CD14-positive monocyte (primary cell): ENCODE data around the gene ARHGAP44. TPM values are rescaled to one million over a fixed set of nuclear protein-coding genes. Genes with fewer than 3 reads are reported as not detected.

Experiments
- DNase-seq, 3 donors: peaks; one replicate each; pipeline ENCODE4 v3.0.0-alpha.2; 2011 to 2022
- H2AFZ ChIP-seq: 2 replicates; pipeline ENCODE4 v1.6.0; 2012; ENCODE audit warnings: mild to moderate bottlenecking, low read depth, low read length, inconsistent platforms; ENCODE audit not compliant: insufficient read depth, poor library complexity, severe bottlenecking
- H3K27ac ChIP-seq, 2 donors: 1 replicate in 1 of 2; 2 replicates in 1 of 2; pipeline ENCODE4 v1.5.1; 2012 to 2013; ENCODE audit warnings: low read length in 2 of 2, control low read depth in 1 of 2, inconsistent platforms in 1 of 2, low read depth in 1 of 2, mild to moderate bottlenecking in 1 of 2
- H3K27me3 ChIP-seq, 2 donors: one replicate each; pipeline versions ENCODE4 v1.6.0 to v1.6.1; 2011 to 2013; ENCODE audit warnings: low read length in 2 of 2; ENCODE audit not compliant: control insufficient read depth in 2 of 2, insufficient read depth in 2 of 2
- H3K36me3 ChIP-seq, 2 donors: replicated peaks in 1 of 2; 1 replicate in 1 of 2; 2 replicates in 1 of 2; pipeline versions ENCODE4 v1.5.1 to v1.6.1; 2012 to 2013; ENCODE audit warnings: low read length in 2 of 2, control low read depth in 1 of 2, inconsistent platforms in 1 of 2, mild to moderate bottlenecking in 1 of 2; ENCODE audit not compliant: insufficient read depth in 2 of 2, control insufficient read depth in 1 of 2
- H3K4me1 ChIP-seq, 2 donors: 1 replicate in 1 of 2; 2 replicates in 1 of 2; pipeline versions ENCODE4 v1.5.1 to v1.6.1; 2012 to 2013; ENCODE audit warnings: low read length in 2 of 2, control low read depth in 1 of 2, inconsistent platforms in 1 of 2, mild to moderate bottlenecking in 1 of 2, moderate library complexity in 1 of 2; ENCODE audit not compliant: insufficient read depth in 2 of 2, control insufficient read depth in 1 of 2
- H3K4me2 ChIP-seq: replicated peaks from 2 replicates; pipeline ENCODE3; 2012; ENCODE audit warnings: low read length, moderate library complexity, mild to moderate bottlenecking; ENCODE audit not compliant: poor library complexity, severe bottlenecking; ENCODE audit errors: extremely low read depth
- H3K4me3 ChIP-seq, 3 experiments: fragments of 200-600 bp in 1 of 3; sonication (generic) in 1 of 3; replicated peaks in 1 of 3; 1 replicate in 2 of 3; 2 replicates in 1 of 3; pipeline ENCODE4 v1.5.1; 2011 to 2013; ENCODE audit warnings: low read length in 3 of 3, mild to moderate bottlenecking in 3 of 3, control low read depth in 2 of 3, low read depth in 2 of 3, inconsistent platforms in 1 of 3, moderate library complexity in 1 of 3
- H3K79me2 ChIP-seq: 2 replicates; pipeline ENCODE4 v1.6.0; 2012; ENCODE audit warnings: mild to moderate bottlenecking, control low read depth, inconsistent platforms, low read length, moderate library complexity; ENCODE audit not compliant: insufficient read depth
- H3K9ac ChIP-seq: 2 replicates; pipeline ENCODE4 v1.6.0; 2017; ENCODE audit warnings: low read length, mild to moderate bottlenecking; ENCODE audit not compliant: insufficient read depth, poor library complexity, severe bottlenecking
- H3K9me3 ChIP-seq, 2 donors: replicated peaks in 1 of 2; 1 replicate in 1 of 2; 2 replicates in 1 of 2; pipeline versions ENCODE4 v1.5.1 to v1.6.1; 2012 to 2013; ENCODE audit warnings: low read length in 2 of 2, control low read depth in 1 of 2; ENCODE audit not compliant: control insufficient read depth in 1 of 2, insufficient read depth in 1 of 2
- H4K20me1 ChIP-seq: 2 replicates; pipeline ENCODE4 v1.6.0; 2012; ENCODE audit warnings: mild to moderate bottlenecking, low read length, control low read depth, moderate library complexity; ENCODE audit not compliant: insufficient read depth
- H3K27ac Mint-ChIP-seq, 7 donors: one replicate each; pipeline ENCODE4 v1.8.0; 2020; ENCODE audit warnings: mild to moderate bottlenecking in 7 of 7, mixed read lengths in 7 of 7, moderate library complexity in 6 of 7, inconsistent platforms in 2 of 7
- H3K27me3 Mint-ChIP-seq, 3 donors: one replicate each; pipeline ENCODE4 v1.8.0; 2021 to 2022; ENCODE audit warnings: low read depth in 3 of 3, mild to moderate bottlenecking in 3 of 3, mixed read lengths in 3 of 3, moderate library complexity in 3 of 3, inconsistent platforms in 1 of 3
- H3K36me3 Mint-ChIP-seq, 2 donors: one replicate each; pipeline ENCODE4 v1.8.0; 2020; ENCODE audit warnings: mixed read lengths in 2 of 2, inconsistent platforms in 1 of 2, mild to moderate bottlenecking in 1 of 2
- H3K4me1 Mint-ChIP-seq: one replicate; pipeline ENCODE4 v1.8.0; 2020; ENCODE audit warnings: mild to moderate bottlenecking, mixed read lengths
- H3K4me3 Mint-ChIP-seq, 2 donors: one replicate each; pipeline ENCODE4 v1.8.0; 2020; ENCODE audit warnings: mild to moderate bottlenecking in 2 of 2, mixed read lengths in 2 of 2, moderate library complexity in 1 of 2
- H3K9me3 Mint-ChIP-seq, 7 donors: one replicate each; pipeline ENCODE4 v1.8.0; 2020 to 2022; ENCODE audit warnings: mixed read lengths in 7 of 7, mild to moderate bottlenecking in 6 of 7, moderate library complexity in 6 of 7, inconsistent platforms in 2 of 7
- CTCF ChIP-seq: fragments of 200-600 bp; IDR thresholded peaks from one replicate; pipeline ENCODE4 v1.8.0; 2022; ENCODE audit warnings: antibody characterized with exemption, mild to moderate bottlenecking
- WGBS: methylation state at CpG from one replicate; pipeline ENCODE4 v1.1.5; 2013; ENCODE audit warnings: missing lambda C conversion rate; ENCODE audit not compliant: insufficient coverage; 5-methylcytosine and 5-hydroxymethylcytosine counted together
- intact Hi-C, 2 donors: fragments of 100-400 bp; cut with micrococcal nuclease; formaldehyde crosslinking; loops; one replicate each; pipeline versions ENCODE4 v1.15.0 to v1.15.1; 2023
- polyA plus RNA-seq, 3 donors: library from polyadenylated mRNA; depleted of rRNA in 1 of 3; unstranded in 2 of 3; stranded (reverse) in 1 of 3; fragments of 300-500 nt in 2 of 3; fragments of >200 nt in 1 of 3; fragmentation: Illumina TruSeq in 2 of 3; gene quantifications; 1 replicate in 2 of 3; 2 replicates in 1 of 3; pipeline ENCODE4 v1.2.3, GENCODE V29; 2012 to 2021

The ARHGAP44 gene
- polyA plus RNA-seq, 3 donors: not detected

GRCh38 chr17:12850996-12851395 lies 61.7 kb downstream of the ARHGAP44 start:
- intact Hi-C loops: no loop called here
- no peak overlapping the region for H3K4me3 Mint-ChIP-seq
- H3K9me3 Mint-ChIP-seq: peaks cover 18 to 53% (median 33%) of the 10 kb centered on the region in 7 donors
- H3K4me1 Mint-ChIP-seq: no peaks in the 10 kb centered on the region
- H3K36me3 ChIP-seq: no peaks in the 10 kb centered on the region
- H3K36me3 Mint-ChIP-seq: no peaks in the 10 kb centered on the region
- no peaks in the 10 kb centered on the region for H4K20me1 ChIP-seq
- WGBS: 93% methylated on average over 4 of the region's 9 CpGs
- no peaks in the 10 kb centered on the region for H3K27me3 ChIP-seq
- no peaks in the 10 kb centered on the region for H3K27me3 Mint-ChIP-seq
- no peaks in the 10 kb centered on the region for H3K79me2 ChIP-seq
- H3K27ac Mint-ChIP-seq: no peak overlapping the region
- no peak for TF ChIP-seq CTCF
- no peak overlapping the region for H2AFZ ChIP-seq
- no peak overlapping the region for H3K27ac ChIP-seq
- no peak overlapping the region for H3K4me3 ChIP-seq
- no peaks in the 10 kb centered on the region for H3K4me1 ChIP-seq
- no peak for DNase-seq
- H3K9me3 ChIP-seq: peaks cover 31 to 32% of the 10 kb centered on the region in 2 donors
- H3K4me2 ChIP-seq: no peak overlapping the region
- H3K9ac ChIP-seq: no peak overlapping the region

- Mint-ChIP-seq H3K4me1 (no peaks in the 10 kb centered on the region), H3K27me3 (no peaks in the 10 kb centered on the region), H3K27ac (no peak overlapping the region), H3K4me3 (no peak overlapping the region), H3K36me3 (no peaks in the 10 kb centered on the region), H3K9me3 (peaks cover 18 to 49% (median 33%) of the 10 kb centered on the region in 7 donors)
- Histone ChIP-seq H3K27me3 (no peaks in the 10 kb centered on the region), H3K9ac (no peak overlapping the region), H3K36me3 (no peaks in the 10 kb centered on the region), H3K9me3 (peaks cover 31 to 32% of the 10 kb centered on the region in 2 donors), H3K79me2 (no peaks in the 10 kb centered on the region), H4K20me1 (no peaks in the 10 kb centered on the region), H2AFZ (no peak overlapping the region), H3K27ac (no peak overlapping the region), H3K4me1 (no peaks in the 10 kb centered on the region), H3K4me2 (no peak overlapping the region), H3K4me3 (no peak overlapping the region)
- DNase-seq: no peak
- 88% methylated on average over 1 of the region's 4 CpGs for WGBS
- no peak for TF ChIP-seq CTCF
- intact Hi-C loops: no loop called here
Measured at GRCh38 chr17:12851901-12852435, 62.7 kb downstream of the ARHGAP44 start.
